Activated CD8-positive, alpha-beta T cell treated with anti-CD3 and anti-CD28 coated beads for 36 hours (primary cell): ENCODE measurements around the gene HECTD1. TPM values are rescaled to one million over a fixed set of nuclear protein-coding genes. Genes with fewer than 3 reads are reported as not detected.
A peak's percentile ranks its signal among the peaks of the same experiment; 100 is the strongest.

Source experiments
- ATAC-seq: fragments of 200-7000 bp; cut with Tn5 transposase; one replicate; pipeline ENCODE4 v1.10.0; 2021; ENCODE audit warnings: mild to moderate bottlenecking, moderate library complexity
- CTCF ChIA-PET: fragments of 350-600 bp; sonication (Branson Sonifier 250); formaldehyde crosslinking; loops from one replicate; lab custom pipeline; 2021; ENCODE audit warnings: antibody characterized with exemption; lab: Charles Lee
- POLR2A ChIA-PET: fragments of 350-600 bp; sonication (Branson Sonifier 250); formaldehyde crosslinking; loops from one replicate; lab custom pipeline; 2021; ENCODE audit warnings: antibody characterized with exemption; lab: Charles Lee
- DNase-seq: peaks from one replicate; pipeline ENCODE4 v3.0.0-alpha.2; 2020
- H3K27ac Mint-ChIP-seq: one replicate; pipeline ENCODE4 v1.8.0; 2021; ENCODE audit warnings: mild to moderate bottlenecking, mixed read lengths
- H3K27me3 Mint-ChIP-seq: one replicate; pipeline ENCODE4 v1.8.0; 2021; ENCODE audit warnings: mixed read lengths
- H3K36me3 Mint-ChIP-seq: one replicate; pipeline ENCODE4 v1.8.0; 2021; ENCODE audit warnings: low read depth, mixed read lengths
- H3K4me1 Mint-ChIP-seq: one replicate; pipeline ENCODE4 v1.8.0; 2021; ENCODE audit warnings: low read depth, mixed read lengths
- H3K4me3 Mint-ChIP-seq: one replicate; pipeline ENCODE4 v1.8.0; 2021; ENCODE audit warnings: mild to moderate bottlenecking, moderate library complexity, mixed read lengths
- H3K9me3 Mint-ChIP-seq: one replicate; pipeline ENCODE4 v1.8.0; 2021; ENCODE audit warnings: mixed read lengths
- intact Hi-C: fragments of 100-400 bp; cut with micrococcal nuclease; formaldehyde crosslinking; loops from one replicate; pipeline ENCODE4 v1.10.0; 2022
- total RNA-seq, 2 experiments: library from RNA; stranded (reverse); gene quantifications; one replicate each; pipeline ENCODE4 v1.2.3, GENCODE V29; 2021
- TF ChIP-seq, protein P1 (sequence below): fragments of 200-600 bp; IDR thresholded peaks from one replicate; pipeline ENCODE4 v1.8.0; 2022; ENCODE audit warnings: antibody characterized with exemption, mild to moderate bottlenecking

The HECTD1 gene
- total RNA-seq, 2 experiments from 2014 or later, result 78.9 to 82.2 TPM

DNA sequence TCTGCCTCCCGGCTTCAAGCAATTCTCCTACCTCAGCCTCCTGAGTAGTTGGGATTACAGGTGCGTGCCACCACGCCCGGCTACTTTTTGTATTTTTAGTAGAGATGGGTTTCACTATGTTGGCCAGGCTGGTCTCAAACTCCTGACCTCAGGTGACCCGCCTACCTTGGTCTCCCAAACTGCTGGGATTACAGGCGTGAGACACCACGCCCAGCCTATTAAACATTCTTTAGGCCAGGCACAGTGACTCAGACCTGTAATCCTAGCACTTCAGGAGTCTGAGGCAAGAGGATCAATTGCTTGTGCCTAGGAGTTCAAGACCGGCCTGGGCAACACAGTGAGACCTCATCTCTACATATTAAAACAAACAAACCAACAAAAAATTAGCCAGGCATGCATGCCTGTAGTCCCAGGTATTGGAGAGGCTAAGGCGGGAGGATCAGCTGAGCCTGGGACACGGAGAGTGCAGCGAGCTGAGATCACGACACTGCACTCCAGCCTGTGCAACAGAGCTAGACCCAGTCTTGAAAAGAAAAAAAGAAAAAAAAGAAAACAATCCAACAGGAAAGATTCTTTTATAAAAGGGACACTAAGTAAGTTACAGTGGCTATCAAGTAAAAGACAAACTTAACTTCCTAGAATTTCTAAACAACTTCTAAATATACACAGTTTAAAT is 70.2 kb downstream of the HECTD1 start:
- CTCF ChIA-PET, result no interaction called here
- intact Hi-C loops, result no loop called here
- Mint-ChIP-seq H3K27ac (no peak overlapping the region), H3K36me3 (peaks cover 24% of the 10 kb centered on the region), H3K9me3 (no peaks in the 10 kb centered on the region), H3K4me1 (no peaks in the 10 kb centered on the region), H3K27me3 (no peaks in the 10 kb centered on the region), H3K4me3 (no peak overlapping the region)
- no peak for DNase-seq
- no peak for ATAC-seq
- TF ChIP-seq, protein P1, sequence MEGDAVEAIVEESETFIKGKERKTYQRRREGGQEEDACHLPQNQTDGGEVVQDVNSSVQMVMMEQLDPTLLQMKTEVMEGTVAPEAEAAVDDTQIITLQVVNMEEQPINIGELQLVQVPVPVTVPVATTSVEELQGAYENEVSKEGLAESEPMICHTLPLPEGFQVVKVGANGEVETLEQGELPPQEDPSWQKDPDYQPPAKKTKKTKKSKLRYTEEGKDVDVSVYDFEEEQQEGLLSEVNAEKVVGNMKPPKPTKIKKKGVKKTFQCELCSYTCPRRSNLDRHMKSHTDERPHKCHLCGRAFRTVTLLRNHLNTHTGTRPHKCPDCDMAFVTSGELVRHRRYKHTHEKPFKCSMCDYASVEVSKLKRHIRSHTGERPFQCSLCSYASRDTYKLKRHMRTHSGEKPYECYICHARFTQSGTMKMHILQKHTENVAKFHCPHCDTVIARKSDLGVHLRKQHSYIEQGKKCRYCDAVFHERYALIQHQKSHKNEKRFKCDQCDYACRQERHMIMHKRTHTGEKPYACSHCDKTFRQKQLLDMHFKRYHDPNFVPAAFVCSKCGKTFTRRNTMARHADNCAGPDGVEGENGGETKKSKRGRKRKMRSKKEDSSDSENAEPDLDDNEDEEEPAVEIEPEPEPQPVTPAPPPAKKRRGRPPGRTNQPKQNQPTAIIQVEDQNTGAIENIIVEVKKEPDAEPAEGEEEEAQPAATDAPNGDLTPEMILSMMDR, result no peak
- POLR2A ChIA-PET, result no interaction called here

DNA sequence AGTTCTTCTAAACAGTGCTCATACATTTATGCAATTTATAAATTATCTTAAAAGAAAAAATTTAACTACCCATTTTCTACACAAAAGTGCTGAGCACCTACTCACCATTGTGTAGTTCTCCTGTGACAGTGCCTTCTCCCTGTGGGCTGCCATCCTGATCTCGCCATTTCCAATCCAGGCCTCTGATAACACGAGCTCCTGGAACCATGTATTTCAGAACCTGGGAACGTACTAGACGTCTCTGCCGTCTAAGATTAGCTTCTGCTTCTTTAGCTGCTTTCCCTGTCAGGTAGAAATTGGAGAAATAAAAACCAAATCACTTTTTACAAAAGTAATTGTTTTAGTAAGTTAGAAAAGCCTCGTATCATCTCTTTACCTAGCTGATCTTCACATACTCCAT is 74.5 kb downstream of the HECTD1 start:
- no peaks in the 10 kb centered on the region for H3K9me3 Mint-ChIP-seq
- intact Hi-C loops, result no loop called here
- no peak overlapping the region for H3K4me3 Mint-ChIP-seq
- TF ChIP-seq, protein P1, result no peak
- no peak overlapping the region for H3K27ac Mint-ChIP-seq
- DNase-seq, result no peak
- peaks cover 11% of the 10 kb centered on the region for H3K4me1 Mint-ChIP-seq
- H3K27me3 Mint-ChIP-seq, result no peaks in the 10 kb centered on the region
- peaks cover 32% of the 10 kb centered on the region for H3K36me3 Mint-ChIP-seq
- ATAC-seq, result no peak
- ChIA-PET CTCF (no interaction called here), POLR2A (interaction anchor here (0.7 kb wide), 1 partner anchor 406 kb away, joined by 3 read pairs; no protein-coding TSS in a partner anchor)

DNA sequence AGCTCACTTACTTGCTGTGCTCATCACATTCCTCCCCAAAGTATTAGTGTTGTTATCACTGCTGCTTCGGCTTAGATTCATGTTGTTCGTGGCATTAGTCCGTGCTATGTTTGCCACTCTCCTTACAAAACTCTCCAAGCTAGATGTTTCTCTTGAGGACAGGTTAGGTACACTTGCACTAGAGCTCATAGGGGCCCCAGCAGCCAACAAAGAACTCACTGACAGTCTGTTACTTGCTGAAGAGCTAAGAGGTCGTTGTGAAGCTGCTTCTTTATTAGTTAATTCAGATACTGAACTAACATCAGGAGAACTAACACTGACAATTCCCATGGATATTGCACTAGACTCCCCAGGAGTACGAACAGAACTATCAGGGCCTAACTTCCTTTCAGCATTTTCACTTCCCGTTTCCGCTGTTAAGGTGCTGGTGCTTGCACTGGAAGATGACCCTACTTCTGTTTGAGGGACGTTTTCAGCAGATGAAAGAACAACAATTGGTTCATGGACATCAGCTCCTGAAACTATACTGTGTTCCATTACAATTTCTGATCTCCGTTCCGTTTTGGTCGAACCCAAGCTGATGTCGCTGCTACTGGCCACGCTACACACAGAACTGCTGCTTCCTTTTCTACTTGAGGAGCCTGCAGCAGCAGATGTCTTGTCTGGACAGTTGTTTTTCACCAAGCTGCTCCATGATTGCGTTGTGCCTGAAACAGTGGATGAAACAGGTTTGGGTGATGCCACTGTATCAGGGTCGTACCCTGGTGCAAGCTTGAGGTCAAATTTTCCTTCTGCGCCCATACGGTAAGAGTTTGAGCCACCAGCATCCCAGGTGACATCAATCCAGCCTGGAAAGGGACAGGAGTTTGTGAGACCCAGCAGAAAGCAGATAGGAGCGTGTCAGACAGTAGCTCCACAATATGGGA is 78.7 kb downstream of the HECTD1 start:
- ATAC-seq (no peak), DNase-seq (no peak)
- CTCF ChIA-PET, result interaction anchor here (1.0 to 2.6 kb wide), 4 partner anchors 10 to 148 kb away, joined by 3 to 6 read pairs (median 6); no protein-coding TSS in a partner anchor
- H3K4me1 Mint-ChIP-seq, result peaks cover 29% of the 10 kb centered on the region
- H3K36me3 Mint-ChIP-seq, result peaks cover 38% of the 10 kb centered on the region
- H3K27ac Mint-ChIP-seq, result peak overlapping the region; percentile 0
- no peaks in the 10 kb centered on the region for H3K9me3 Mint-ChIP-seq
- POLR2A ChIA-PET, result interaction anchor here (0.6 to 2.0 kb wide), 3 partner anchors 19 to 247 kb away, joined by 3 to 5 read pairs (median 3); no protein-coding TSS in a partner anchor
- intact Hi-C loops, result loop anchor here (10.0 kb wide), 1 partner anchor 226 kb away; no protein-coding TSS in a partner anchor
- TF ChIP-seq, protein P1, result no peak
- H3K27me3 Mint-ChIP-seq, result no peaks in the 10 kb centered on the region
- H3K4me3 Mint-ChIP-seq, result no peak overlapping the region

DNA sequence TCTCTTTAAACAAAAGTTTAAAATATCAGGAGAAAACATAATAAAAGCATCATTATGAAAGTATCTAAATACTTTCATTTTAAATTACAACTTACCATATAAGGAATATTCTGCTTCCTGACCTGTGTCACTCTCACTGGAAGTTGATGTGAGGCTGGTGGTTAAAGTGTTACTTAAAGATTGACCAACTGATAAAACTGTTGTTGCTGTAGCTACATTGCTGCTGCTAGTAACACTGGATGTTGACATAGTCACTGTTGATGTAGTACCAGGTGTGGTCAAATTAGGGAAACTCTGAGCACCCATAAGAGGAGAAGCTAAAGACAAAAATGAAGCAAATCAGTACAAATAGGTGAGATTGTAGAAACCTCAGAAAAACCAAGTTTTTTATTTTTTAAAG is 79.9 kb downstream of the HECTD1 start:
- TF ChIP-seq, protein P1, result no peak
- ChIA-PET POLR2A (interaction anchor here (1.1 to 2.0 kb wide), 2 partner anchors 30 to 248 kb away, joined by 3 to 5 read pairs; no protein-coding TSS in a partner anchor), CTCF (interaction anchor here (1.0 to 2.6 kb wide), 4 partner anchors 11 to 147 kb away, joined by 3 to 6 read pairs (median 6); partner anchors contain the start of gene HECTD1)
- Mint-ChIP-seq H3K4me1 (peaks cover 30% of the 10 kb centered on the region), H3K27me3 (no peaks in the 10 kb centered on the region), H3K9me3 (no peaks in the 10 kb centered on the region), H3K4me3 (no peak overlapping the region), H3K36me3 (peaks cover 42% of the 10 kb centered on the region), H3K27ac (no peak overlapping the region)
- peak; percentile 40 for DNase-seq
- ATAC-seq, result peak; percentile 93
- intact Hi-C loops, result loop anchor here (10.0 kb wide), 1 partner anchor 227 kb away; no protein-coding TSS in a partner anchor
